ENCODE results near the gene TMED10. TPM values are rescaled to one million over a fixed set of nuclear protein-coding genes. Genes with fewer than 3 reads are reported as not detected.

The TMED10 gene
- total and polyA plus RNA-seq, 2 of the 13 experiments (the other 11 are each of a cell fraction or from before 2014, with no cell fraction given): 311 to 377 TPM

DNA sequence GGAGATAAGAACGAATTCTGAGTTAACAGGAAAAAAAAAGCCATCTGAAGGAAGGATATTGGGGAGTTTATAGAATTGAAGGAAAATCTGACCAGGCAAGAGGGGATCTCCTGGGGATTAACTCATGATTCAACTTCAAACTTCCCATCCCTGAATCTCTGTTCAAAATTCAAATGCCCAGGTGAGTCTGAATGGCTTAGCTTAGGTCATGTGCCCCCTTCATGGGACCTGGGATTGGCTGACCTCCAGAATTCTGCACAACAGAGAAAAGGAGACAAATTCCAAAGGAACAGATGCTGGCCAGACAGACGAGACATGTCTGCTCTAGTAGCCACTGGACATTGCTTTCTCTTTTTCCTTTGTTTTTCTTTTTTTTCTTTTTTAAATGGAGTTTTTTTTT lies 26.2 kb upstream of the TMED10 start:
- Histone ChIP-seq H3K36me3 (replicated peaks in 1 of 2; ENCODE audit: control insufficient read depth in 1 of 2, insufficient read depth in 2 of 2, low read length in 2 of 2) (no peaks in the 10 kb centered on the region), H3K4me2 (ENCODE audit: low read depth, low read length) (no peak overlapping the region), H4K20me1 (ENCODE audit: insufficient read depth, low read length) (no peaks in the 10 kb centered on the region), H3K9me3 (ENCODE audit: low read length) (no peaks in the 10 kb centered on the region), H3K9ac (ENCODE audit: insufficient read depth, low read depth, low read length) (no peak overlapping the region), H3K4me3 (replicated peaks in 1 of 3; ENCODE audit: insufficient read depth in 1 of 3, low read depth in 2 of 3, low read length in 3 of 3) (no peak overlapping the region), H2AFZ (ENCODE audit: low read length) (no peak overlapping the region), H3K79me2 (ENCODE audit: insufficient read depth, low read length) (no peaks in the 10 kb centered on the region), H3K27me3 (ENCODE audit: control insufficient read depth in 1 of 2, insufficient read depth in 2 of 2, low read length in 2 of 2) (peaks cover 7 to 68% of the 10 kb centered on the region in 2 experiments), H3K4me1 (ENCODE audit: insufficient read depth, low read length) (peaks cover 28% of the 10 kb centered on the region), H3K27ac (ENCODE audit: extremely low read length, insufficient read depth, low read length) (no peak overlapping the region)
- intact Hi-C loops (cut with micrococcal nuclease; ENCODE audit: unreplicated experiment): no loop called here
- 0% methylated on average over 2 of the region's 2 CpGs for WGBS (ENCODE audit: low lambda C conversion rate)
- CTCF ChIA-PET (ENCODE audit: low intra/inter-chr PET ratio, low total read pairs): no interaction called here
- POLR2A ChIA-PET: no interaction called here
- no peak for DNase-seq (ENCODE audit: low spot score)
- in situ Hi-C loops (cut with HindIII; ENCODE audit: extremely low pct_ligation_motif_present, low pct_unique_long_range_greater_than_20kb): no loop called here
- no TSS peak for BruUV-seq (replicated peaks)
- no peak for FAIRE-seq
- ATAC-seq: no peak
- TF ChIP-seq ZNF670 (CRISPR knock-in tag; IDR thresholded peaks at IDR 0.05; ENCODE audit: borderline replicate concordance): no peak
- TF ChIP-seq NPAS2 (CRISPR knock-in tag; IDR thresholded peaks at IDR 0.05; ENCODE audit: borderline replicate concordance): no peak
- TF ChIP-seq HINFP (CRISPR knock-in tag; IDR thresholded peaks at IDR 0.05; ENCODE audit: low read depth): no peak
- no peak for TF ChIP-seq ZNF160 (CRISPR knock-in tag; IDR thresholded peaks at IDR 0.05)
- TF ChIP-seq, protein P1, sequence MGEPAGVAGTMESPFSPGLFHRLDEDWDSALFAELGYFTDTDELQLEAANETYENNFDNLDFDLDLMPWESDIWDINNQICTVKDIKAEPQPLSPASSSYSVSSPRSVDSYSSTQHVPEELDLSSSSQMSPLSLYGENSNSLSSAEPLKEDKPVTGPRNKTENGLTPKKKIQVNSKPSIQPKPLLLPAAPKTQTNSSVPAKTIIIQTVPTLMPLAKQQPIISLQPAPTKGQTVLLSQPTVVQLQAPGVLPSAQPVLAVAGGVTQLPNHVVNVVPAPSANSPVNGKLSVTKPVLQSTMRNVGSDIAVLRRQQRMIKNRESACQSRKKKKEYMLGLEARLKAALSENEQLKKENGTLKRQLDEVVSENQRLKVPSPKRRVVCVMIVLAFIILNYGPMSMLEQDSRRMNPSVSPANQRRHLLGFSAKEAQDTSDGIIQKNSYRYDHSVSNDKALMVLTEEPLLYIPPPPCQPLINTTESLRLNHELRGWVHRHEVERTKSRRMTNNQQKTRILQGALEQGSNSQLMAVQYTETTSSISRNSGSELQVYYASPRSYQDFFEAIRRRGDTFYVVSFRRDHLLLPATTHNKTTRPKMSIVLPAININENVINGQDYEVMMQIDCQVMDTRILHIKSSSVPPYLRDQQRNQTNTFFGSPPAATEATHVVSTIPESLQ (CRISPR knock-in tag; conservative IDR thresholded peaks at IDR 0.05): no peak
- TF ChIP-seq ZSCAN21 (CRISPR knock-in tag; IDR thresholded peaks at IDR 0.05; ENCODE audit: borderline replicate concordance): no peak
- no peak for TF ChIP-seq CC2D1A (CRISPR knock-in tag; IDR thresholded peaks at IDR 0.05)
- no peak for TF ChIP-seq ZHX2 (IDR thresholded peaks at IDR 0.05; ENCODE audit: low read depth)
- no peak for TF ChIP-seq ZHX2 (CRISPR knock-in tag; IDR thresholded peaks at IDR 0.05; ENCODE audit: borderline replicate concordance)
- TF ChIP-seq SP1 (IDR thresholded peaks at IDR 0.05): no peak
- no peak for TF ChIP-seq SP1 (CRISPR knock-in tag; IDR thresholded peaks at IDR 0.05)
- TF ChIP-seq EP300 (IDR thresholded peaks at IDR 0.05; ENCODE audit: low read depth in 2 of 2, low read length in 2 of 2): no peak
- no peak for TF ChIP-seq EP300 (CRISPR knock-in tag; IDR thresholded peaks at IDR 0.05; ENCODE audit: borderline replicate concordance)
- TF ChIP-seq MIER2 (CRISPR knock-in tag; IDR thresholded peaks at IDR 0.05): no peak
- no peak for TF ChIP-seq MYC (CRISPR knock-in tag; IDR thresholded peaks at IDR 0.05; ENCODE audit: borderline replicate concordance)
- TF ChIP-seq RORA (CRISPR knock-in tag; IDR thresholded peaks at IDR 0.05): no peak
- no peak for TF ChIP-seq MTF1 (CRISPR knock-in tag; IDR thresholded peaks at IDR 0.05)
- no peak for TF ChIP-seq TMF1 (CRISPR knock-in tag; IDR thresholded peaks at IDR 0.05; ENCODE audit: low read depth)
